ENCODE results near the gene BMP10.

DNA sequence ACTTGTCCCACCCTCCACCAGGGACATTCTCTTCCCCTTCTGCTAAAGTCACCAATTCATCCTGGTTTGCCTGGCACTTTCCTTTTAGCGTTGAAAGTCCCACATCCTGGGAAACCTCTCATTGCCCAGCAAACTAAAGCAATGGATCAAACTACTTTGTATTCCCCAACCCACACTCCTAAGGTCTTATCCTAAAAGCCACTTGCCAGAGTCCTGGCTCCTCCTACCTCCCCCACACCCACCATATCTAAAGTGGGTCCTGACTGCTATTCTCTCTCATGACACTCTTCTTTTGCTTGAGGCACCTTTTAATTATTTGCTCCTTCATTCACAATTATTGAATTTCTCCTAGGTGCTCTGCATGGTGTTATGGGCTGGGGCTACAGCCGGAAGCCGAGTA lies 40.9 kb upstream of the BMP10 start:
- no peak for TF ChIP-seq CTCF (IDR thresholded peaks at IDR 0.05)
- TF ChIP-seq TAF1 (IDR thresholded peaks at IDR 0.05; ENCODE audit: borderline replicate concordance, low read depth, low read length), result no peak
- TF ChIP-seq EP300 (IDR thresholded peaks at IDR 0.05; ENCODE audit: borderline replicate concordance in 1 of 2, low read depth in 1 of 2, low read length in 1 of 2), result no peak
- TF ChIP-seq YY1 (IDR thresholded peaks at IDR 0.05; ENCODE audit: low read depth), result no peak
- no peak for TF ChIP-seq TCF12 (IDR thresholded peaks at IDR 0.05)
- TF ChIP-seq, protein P1, sequence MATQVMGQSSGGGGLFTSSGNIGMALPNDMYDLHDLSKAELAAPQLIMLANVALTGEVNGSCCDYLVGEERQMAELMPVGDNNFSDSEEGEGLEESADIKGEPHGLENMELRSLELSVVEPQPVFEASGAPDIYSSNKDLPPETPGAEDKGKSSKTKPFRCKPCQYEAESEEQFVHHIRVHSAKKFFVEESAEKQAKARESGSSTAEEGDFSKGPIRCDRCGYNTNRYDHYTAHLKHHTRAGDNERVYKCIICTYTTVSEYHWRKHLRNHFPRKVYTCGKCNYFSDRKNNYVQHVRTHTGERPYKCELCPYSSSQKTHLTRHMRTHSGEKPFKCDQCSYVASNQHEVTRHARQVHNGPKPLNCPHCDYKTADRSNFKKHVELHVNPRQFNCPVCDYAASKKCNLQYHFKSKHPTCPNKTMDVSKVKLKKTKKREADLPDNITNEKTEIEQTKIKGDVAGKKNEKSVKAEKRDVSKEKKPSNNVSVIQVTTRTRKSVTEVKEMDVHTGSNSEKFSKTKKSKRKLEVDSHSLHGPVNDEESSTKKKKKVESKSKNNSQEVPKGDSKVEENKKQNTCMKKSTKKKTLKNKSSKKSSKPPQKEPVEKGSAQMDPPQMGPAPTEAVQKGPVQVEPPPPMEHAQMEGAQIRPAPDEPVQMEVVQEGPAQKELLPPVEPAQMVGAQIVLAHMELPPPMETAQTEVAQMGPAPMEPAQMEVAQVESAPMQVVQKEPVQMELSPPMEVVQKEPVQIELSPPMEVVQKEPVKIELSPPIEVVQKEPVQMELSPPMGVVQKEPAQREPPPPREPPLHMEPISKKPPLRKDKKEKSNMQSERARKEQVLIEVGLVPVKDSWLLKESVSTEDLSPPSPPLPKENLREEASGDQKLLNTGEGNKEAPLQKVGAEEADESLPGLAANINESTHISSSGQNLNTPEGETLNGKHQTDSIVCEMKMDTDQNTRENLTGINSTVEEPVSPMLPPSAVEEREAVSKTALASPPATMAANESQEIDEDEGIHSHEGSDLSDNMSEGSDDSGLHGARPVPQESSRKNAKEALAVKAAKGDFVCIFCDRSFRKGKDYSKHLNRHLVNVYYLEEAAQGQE (IDR thresholded peaks at IDR 0.05; ENCODE audit: low read depth, low read length), result no peak
- no peak for TF ChIP-seq NFIC (IDR thresholded peaks at IDR 0.05; ENCODE audit: borderline replicate concordance)
- TF ChIP-seq, protein P2, sequence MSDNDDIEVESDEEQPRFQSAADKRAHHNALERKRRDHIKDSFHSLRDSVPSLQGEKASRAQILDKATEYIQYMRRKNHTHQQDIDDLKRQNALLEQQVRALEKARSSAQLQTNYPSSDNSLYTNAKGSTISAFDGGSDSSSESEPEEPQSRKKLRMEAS (IDR thresholded peaks at IDR 0.05; ENCODE audit: low read depth), result no peak

All from SK-N-SH (cell line).